AG09319 (cell line): ENCODE data around the gene EMID1.
"Not testable (repeated sequence)": the region's sequence is repeated elsewhere in the genome, so short reads cannot be mapped to it uniquely, and the experiment has no call there.

Experiments
- DNase-seq: peaks from one replicate; pipeline ENCODE4 v3.0.0-alpha.2; 2010; ENCODE audit warnings: low read depth; ENCODE audit errors: extremely low read depth
- CTCF ChIP-seq: IDR thresholded peaks from 2 replicates; pipeline ENCODE4 v1.5.1; 2011; ENCODE audit warnings: low read depth, mild to moderate bottlenecking, inconsistent platforms, low read length, moderate library complexity

EMID1 gene

DNA sequence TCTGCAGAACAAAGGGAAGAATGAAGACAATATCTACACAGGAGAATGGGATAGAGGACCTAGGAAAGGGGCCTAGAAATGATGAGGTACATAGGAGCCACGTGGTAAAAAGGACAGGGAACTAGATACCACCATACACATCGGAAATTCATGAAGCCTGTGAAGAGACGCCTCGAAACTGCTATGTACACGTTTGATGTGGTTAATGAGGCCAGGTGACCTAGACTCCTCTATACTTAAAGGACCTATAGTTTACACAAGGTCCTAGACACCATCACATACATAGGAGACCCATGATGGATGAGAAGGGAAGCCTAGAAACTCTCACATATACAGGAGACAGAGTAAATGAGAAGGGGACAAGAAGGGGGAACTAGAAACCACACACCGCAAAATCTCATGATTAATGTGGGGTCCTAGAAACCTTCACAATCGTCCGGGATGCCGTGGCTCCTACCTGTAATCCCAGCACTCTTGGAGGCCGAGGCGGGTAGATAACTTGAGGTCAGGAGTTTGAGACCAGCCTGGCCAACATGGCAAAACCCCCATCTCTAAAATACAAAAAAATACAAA, 38.3 kb downstream of the EMID1 start:
- DNase-seq, result no peak
- TF ChIP-seq CTCF, result no peak

GRCh38 chr22:29244785-29245625, 39.3 kb downstream of the EMID1 start:
- no peak for TF ChIP-seq CTCF
- DNase-seq, result no peak

- DNase-seq, result no peak
- TF ChIP-seq CTCF, result peak; percentile 98
These were observed 40.1 kb downstream of the EMID1 start for GRCh38 chr22:29245626-29246385.

DNA sequence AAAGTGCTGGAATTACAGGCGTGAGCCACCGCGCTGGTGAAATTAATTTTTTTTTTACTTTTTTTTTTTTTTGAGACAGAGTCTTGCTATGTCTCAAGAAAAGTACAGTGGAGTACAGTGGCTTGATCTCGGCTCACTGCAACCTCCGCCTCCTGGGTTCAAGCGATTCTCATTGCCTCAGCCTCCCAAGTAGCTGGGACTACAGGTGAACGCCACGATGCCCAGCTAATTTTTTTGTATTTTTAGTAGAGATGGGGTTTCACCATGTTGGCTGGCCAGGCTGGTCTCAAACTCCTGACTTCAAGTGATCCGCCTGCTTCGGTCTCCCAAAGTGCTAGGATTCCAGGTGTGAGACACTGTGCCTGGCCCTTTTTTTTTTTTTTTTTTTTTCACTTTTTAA, 42.2 kb downstream of the EMID1 start:
- not testable (repeated sequence) for DNase-seq

GRCh38 chr22:29251265-29251664, 45.6 kb downstream of the EMID1 start:
- DNase-seq, result no peak
- no peak for TF ChIP-seq CTCF

- no peak for DNase-seq
- no peak for TF ChIP-seq CTCF
These were observed 46.5 kb downstream of the EMID1 start for GRCh38 chr22:29251981-29252911.
